Kidney tubule cell (primary cell): ENCODE data around the gene EXD3.
A peak's percentile ranks its signal among the peaks of the same experiment; 100 is the strongest.
"Not testable (repeated sequence)": the region's sequence is repeated elsewhere in the genome, so short reads cannot be mapped to it uniquely, and the experiment has no call there.

Experiments used
- DNase-seq: peaks from one replicate; pipeline ENCODE4 v3.0.0-alpha.2; 2018; ENCODE audit warnings: low spot score

The EXD3 gene

DNA sequence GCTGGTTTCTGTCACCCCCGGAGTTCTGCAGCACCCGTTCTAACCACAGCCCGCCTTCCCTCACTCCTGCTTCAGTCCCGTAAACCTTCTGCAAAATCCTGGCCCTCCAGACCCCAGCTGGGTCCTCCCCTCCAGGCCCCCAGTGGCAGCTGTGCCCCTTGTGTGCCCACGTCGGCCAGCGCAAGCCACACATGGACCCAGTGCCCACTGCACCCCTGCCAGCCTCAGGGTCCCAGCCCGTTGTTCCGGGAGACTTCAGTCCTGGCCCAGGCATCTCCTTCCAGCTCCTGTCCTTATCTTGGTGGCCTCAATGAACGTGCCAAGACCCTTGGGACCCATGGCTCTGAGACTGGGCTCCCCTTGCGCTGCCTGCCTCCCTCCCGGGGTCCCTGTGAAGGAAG lies 43.2 kb downstream of the EXD3 start:
- no peak for DNase-seq

DNA sequence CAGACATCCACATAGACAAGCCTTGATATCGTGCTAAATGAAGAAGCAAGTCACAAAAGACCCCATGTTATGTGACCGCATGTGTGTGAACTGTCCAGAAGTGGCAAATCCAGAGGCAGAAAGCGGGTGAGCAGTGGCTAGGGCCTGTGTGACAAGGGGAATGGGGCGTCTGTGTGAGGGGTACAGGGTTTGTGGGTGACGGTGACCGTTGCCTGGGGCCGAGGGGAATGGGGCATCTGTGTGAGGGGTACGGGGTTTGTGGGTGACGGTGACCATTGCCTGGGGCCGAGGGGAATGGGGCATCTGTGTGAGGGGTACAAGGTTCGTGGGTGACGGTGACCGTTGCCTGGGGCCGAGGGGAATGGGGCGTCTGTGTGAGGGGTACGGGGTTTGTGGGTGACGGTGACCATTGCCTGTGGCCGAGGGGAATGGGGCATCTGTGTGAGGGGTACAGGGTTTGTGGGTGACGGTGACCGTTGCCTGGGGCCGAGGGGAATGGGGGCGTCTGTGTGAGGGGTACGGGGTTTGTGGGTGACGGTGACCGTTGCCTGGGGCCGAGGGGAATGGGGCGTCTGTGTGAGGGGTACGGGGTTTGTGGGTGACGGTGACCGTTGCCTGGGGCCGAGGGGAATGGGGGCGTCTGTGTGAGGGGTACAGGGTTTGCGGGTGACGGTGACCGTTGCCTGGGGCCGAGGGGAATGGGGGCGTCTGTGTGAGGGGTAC lies 44.1 kb downstream of the EXD3 start:
- DNase-seq = not testable (repeated sequence)

DNA sequence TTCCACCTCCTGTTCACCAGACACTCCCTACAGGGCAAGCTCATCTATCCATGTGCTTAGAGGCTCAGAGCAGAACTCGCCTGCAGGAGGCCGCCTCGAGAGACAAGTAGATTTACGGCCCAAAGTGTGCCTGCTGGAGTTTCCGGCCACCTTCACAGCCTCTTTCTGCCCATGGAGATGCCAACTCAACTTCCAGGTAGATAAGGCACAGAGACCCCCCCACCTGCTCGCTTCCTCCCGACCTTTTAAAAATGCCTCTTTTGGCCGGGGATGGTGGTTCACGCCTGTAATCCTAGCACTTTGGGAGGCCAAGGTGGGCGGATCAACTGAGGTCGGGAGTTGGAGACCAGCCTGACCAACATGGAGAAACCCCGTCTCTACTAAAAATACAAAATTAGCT lies 46.6 kb downstream of the EXD3 start:
- no peak for DNase-seq

- DNase-seq = no peak
Measured at GRCh38 chr9:137375321-137376058, 47.5 kb downstream of the EXD3 start.

DNA sequence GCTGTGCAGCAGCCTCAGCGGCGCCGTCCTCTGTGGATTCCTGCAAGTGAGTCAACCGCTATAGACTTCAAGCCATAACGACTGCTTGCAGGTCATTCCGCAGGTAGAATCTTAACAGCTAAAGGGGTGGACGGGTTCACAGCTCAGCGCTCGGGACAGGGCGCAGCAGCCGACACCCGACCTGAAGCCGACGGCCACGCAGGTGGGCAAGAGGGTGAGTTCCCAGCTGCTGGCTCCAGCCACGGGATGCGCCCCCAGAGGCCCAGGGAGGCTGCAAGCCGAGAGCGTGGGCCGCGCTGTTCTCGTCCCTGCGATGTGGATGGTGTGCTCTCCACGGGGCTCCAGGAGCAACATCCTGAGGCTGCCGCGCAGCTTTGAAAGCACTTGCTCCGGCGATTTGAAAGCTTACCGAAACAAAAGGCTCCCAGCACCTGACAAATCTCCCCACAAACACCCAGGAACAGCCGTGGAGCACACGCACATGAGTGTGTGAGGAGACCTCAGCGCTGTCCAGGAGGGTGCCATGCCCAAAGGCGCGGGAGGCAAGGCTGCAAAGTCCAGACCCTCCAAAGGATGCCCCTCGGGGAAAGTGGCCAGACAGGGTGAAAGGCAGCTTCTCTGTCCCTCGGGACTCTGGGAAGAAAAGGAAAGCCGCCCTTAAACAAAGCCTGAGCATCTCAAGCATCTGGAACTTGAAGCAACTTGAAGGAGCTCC lies 48.7 kb downstream of the EXD3 start:
- no peak for DNase-seq

GRCh38 chr9:137373611-137373980 lies 49.4 kb downstream of the EXD3 start:
- peak; percentile 51 for DNase-seq

GRCh38 chr9:137372693-137373610 lies 50.0 kb downstream of the EXD3 start:
- peak; percentile 9 for DNase-seq

DNA sequence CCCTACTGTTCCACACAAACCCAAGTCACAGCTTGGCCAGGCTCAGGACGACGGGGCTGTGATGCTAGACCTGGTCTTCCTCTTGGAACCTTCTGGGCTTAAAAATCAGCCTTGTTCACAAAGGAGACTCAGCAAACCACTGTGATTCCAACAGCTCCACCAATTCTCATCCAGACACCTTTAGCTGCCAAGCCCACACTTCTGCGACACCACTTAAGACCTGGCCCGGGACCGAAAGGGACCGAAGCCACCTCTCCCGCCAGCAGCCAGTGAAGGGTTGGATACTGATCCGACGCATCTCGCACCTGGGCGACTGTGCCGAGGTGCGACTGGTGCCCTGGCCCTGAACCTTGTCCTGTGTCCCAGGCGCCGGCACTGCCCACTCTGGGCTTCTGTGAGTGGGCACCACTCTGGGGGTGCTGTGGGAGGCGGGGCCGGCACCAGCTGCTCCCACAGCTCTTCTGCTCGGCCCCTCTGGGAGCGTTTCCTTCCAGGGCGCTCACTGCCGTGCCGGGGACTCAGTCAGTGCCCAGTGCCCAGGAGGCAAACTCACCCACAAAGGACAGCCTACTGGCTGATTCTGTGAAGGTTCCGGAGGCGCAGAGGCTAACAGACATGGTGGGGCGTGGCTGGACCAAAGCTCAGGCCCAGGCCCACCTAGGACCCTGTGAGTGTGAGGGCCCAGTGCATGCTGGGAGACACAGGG lies 50.9 kb downstream of the EXD3 start:
- no peak for DNase-seq

DNA sequence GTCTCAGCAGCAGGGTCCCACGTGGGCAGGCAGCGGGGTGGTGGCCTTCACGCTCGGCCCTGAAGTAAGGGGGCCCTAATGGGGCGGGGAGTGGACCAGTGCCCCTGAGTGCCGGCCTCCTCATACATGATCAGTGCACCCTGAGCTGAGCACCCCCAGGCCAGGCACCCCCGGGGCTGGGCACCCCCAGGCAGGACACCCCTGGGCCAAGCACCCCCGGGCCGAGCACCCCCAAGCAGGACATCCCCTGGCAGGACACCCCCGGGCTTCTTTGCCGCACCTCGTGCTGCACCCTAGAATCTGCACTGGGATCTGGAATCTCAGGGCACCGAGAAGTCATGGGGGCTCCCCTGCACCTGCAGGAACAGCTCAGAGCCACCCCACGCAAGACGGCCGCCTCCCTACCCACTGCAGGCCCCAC lies 51.4 kb downstream of the EXD3 start:
- no peak for DNase-seq

- no peak for DNase-seq
Measured at GRCh38 chr9:137370865-137371520, 52.0 kb downstream of the EXD3 start.

- no peak for DNase-seq
Measured at GRCh38 chr9:137369911-137370764, 52.8 kb downstream of the EXD3 start.

DNA sequence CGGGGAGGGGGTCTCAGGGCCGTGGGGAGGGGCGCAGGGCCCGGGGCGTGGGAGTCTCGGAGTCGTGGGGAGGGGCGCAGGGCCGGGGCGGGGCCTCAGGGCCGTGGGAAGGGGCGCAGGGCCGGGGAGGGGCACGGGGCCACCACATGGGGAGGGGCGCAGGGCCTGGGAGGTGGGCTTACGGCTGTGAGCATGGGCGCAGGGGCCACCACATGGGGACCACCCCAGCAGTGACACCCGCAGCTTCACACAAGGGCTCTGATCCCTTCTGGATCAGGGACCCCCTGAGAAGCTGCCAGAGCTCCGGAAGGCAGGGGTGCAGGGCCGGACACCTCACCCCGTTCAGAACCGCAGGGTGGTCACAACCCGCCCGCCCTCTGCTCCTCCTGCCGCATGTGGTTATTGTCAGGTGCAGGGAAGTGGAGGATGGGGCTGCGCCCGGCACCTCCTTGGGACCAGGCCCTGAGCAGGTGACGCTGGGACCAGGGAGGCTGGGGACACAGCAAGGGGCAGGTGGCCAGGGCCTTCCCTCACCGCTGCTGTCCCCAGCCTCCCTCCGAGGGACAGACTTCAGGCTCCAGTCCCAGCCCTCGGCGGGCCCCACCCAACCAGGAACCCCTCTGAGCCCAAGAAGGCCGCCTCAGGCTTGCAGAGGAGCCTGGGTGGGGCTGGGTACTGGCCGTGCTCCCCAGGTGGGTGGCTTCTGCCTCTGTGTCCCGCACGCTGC lies 53.7 kb downstream of the EXD3 start:
- no peak for DNase-seq

GRCh38 chr9:137368431-137369035 lies 54.4 kb downstream of the EXD3 start:
- DNase-seq = no peak

DNA sequence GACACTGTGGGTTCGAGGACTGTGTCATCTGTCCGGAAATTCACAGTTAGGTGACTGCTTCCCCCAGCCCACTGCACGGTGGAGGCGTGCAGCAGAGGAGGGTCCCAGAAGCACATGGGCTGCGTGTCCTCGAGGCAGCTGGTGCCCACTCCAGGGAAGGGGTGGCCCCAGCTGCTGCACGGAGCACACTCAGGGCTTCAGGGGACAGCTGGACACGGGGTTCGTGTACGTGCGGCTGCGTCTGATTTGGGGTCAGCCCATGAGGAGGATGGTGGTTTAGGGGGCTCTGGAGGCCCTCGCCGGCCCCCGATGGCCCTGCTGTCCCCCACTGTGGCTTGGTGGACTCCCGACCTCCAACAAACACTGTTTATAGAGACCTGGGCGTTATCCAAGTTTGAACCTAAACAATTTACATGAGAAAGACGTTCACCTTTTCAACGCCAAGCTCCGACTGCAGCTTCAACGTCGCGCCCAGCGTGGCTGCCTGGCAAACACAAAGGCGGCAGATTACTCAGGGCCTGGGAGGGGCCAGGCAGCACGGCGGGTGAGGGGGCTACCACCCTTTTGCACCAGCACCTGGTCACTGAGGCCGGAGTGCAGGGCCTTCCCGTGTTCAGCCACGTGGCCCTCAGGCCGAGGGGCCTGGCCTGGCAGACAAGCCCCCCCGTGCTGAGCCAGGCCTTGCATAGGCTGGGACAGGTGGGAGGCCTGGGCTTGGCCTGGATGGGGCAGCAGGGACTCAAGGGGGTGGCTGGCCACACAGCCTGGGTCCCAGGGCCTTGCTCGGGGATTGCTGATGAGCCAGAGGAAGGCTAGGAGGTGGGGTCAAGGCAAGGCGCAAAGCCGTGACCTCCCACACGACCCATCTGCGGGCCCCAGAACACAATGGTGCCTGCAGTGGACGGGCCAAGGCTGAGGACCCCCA lies 55.2 kb downstream of the EXD3 start:
- no peak for DNase-seq

DNA sequence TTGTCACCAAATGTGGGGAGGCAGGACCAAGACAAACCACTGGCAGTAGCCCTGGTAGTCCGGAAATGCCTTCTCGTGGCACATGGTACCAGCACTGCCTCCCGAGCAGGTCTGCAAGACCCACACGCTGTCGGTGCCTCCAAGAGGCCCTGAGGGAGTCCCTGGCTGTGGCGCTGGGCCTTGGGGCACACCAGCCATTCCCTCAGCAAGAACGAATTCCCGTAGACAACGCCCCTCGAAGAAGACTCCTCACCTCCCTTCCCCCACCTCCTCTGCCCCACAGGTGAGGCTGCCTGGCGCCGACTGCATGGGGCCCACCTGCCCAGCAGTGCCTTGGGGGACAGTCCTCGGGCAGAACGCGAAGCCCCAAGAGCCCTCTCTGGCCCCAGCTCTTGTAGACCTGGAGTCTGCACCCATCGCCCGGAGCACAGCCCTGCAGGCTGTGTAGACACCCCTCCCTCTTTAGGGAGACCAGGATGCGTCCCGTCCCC lies 56.0 kb downstream of the EXD3 start:
- DNase-seq = no peak

DNA sequence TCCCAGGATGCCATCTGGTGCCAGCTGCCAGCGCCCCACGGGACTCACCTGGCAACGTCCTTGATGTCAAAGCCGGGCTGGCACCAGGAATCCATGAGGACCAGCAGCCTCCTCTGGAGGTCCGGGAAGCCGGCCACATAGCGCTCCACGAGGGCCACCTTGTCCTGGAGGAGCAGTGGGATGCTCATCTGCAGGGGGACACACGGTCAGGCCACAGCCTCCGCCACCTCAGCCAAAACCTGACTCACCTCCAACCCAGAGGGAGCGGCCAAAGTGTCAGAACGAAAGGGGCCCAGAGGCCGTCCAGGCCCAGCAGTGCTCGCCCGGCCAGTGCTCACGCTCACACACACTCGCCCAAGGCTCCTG lies 56.5 kb downstream of the EXD3 start:
- no peak for DNase-seq
